ENCODE results near the gene ZBTB4. TPM values are rescaled to one million over a fixed set of nuclear protein-coding genes. Genes with fewer than 3 reads are reported as not detected.
A peak's percentile ranks its signal among the peaks of the same experiment; 100 is the strongest.

The ZBTB4 gene
- total RNA-seq, 1 experiment from 2014 or later, result 15.5 TPM

GRCh38 chr17:7503521-7503920, 24.1 kb upstream of the ZBTB4 start:
- H3K4me3 ChIP-seq (ENCODE audit: low read depth, low read length), result no peak overlapping the region
- POLR2A ChIA-PET, result no interaction called here
- intact Hi-C loops (cut with micrococcal nuclease; ENCODE audit: unreplicated experiment), result no loop called here
- H3K4me1 ChIP-seq, result no peaks in the 10 kb centered on the region
- Mint-ChIP-seq H3K4me3 (ENCODE audit: unreplicated experiment) (no peak overlapping the region), H3K36me3 (ENCODE audit: insufficient read depth, unreplicated experiment) (peaks cover 79% of the 10 kb centered on the region), H3K9me3 (ENCODE audit: unreplicated experiment) (no peaks in the 10 kb centered on the region), H3K27ac (ENCODE audit: unreplicated experiment) (no peak overlapping the region), H3K27me3 (ENCODE audit: insufficient read depth, unreplicated experiment) (no peaks in the 10 kb centered on the region), H3K4me1 (ENCODE audit: low read depth, unreplicated experiment) (no peaks in the 10 kb centered on the region)
- no peaks in the 10 kb centered on the region for H3K9me3 ChIP-seq
- no peaks in the 10 kb centered on the region; the same call in none of the 2 replicates for H3K36me3 ChIP-seq (ENCODE audit: control insufficient read depth, insufficient read depth, low read length)
- no TSS peak for BruUV-seq (replicated peaks)
- TF ChIP-seq, protein P1, sequence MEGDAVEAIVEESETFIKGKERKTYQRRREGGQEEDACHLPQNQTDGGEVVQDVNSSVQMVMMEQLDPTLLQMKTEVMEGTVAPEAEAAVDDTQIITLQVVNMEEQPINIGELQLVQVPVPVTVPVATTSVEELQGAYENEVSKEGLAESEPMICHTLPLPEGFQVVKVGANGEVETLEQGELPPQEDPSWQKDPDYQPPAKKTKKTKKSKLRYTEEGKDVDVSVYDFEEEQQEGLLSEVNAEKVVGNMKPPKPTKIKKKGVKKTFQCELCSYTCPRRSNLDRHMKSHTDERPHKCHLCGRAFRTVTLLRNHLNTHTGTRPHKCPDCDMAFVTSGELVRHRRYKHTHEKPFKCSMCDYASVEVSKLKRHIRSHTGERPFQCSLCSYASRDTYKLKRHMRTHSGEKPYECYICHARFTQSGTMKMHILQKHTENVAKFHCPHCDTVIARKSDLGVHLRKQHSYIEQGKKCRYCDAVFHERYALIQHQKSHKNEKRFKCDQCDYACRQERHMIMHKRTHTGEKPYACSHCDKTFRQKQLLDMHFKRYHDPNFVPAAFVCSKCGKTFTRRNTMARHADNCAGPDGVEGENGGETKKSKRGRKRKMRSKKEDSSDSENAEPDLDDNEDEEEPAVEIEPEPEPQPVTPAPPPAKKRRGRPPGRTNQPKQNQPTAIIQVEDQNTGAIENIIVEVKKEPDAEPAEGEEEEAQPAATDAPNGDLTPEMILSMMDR (IDR thresholded peaks at IDR 0.05; ENCODE audit: insufficient read depth in 1 of 2, low read depth in 1 of 2, low read length in 1 of 2, severe bottlenecking in 1 of 2, unreplicated experiment in 1 of 2), result no peak
- H3K27me3 ChIP-seq (replicated peaks; ENCODE audit: control insufficient read depth, insufficient read depth, low read length), result no peaks in the 10 kb centered on the region
- CTCF ChIA-PET, result no interaction called here
- no peak for DNase-seq

DNA sequence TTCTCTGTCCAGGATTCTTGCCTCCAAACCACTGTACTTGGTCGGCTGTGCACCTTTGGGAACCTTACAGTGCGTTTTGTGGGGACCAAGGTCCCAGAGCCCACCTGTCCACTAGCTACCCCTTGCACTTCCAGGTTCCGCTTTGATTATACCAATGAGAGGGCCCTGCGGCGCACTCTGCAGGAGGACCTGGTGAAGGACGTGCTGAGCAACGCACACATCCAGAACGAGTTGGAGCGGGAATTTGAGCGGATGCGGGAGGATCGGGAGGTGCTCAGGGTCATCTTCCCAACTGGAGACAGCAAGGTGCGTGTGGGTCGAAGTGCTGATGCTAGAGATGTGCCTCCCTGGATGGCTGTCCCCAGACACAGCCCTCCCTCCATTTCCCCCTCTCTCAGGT, 23.6 kb upstream of the ZBTB4 start:
- H3K27ac Mint-ChIP-seq (ENCODE audit: unreplicated experiment), result no peak overlapping the region
- DNase-seq, result peak in 1 of 2 experiments; percentile 20
- H3K36me3 Mint-ChIP-seq (ENCODE audit: insufficient read depth, unreplicated experiment), result peaks cover 78% of the 10 kb centered on the region
- Histone ChIP-seq H3K4me3 (ENCODE audit: low read depth, low read length) (no peak overlapping the region), H3K36me3 (ENCODE audit: control insufficient read depth, insufficient read depth, low read length) (no peaks in the 10 kb centered on the region; the same call in none of the 2 replicates), H3K27me3 (replicated peaks; ENCODE audit: control insufficient read depth, insufficient read depth, low read length) (no peaks in the 10 kb centered on the region), H3K9me3 (no peaks in the 10 kb centered on the region), H3K4me1 (no peaks in the 10 kb centered on the region)
- intact Hi-C loops (cut with micrococcal nuclease; ENCODE audit: unreplicated experiment), result no loop called here
- no peaks in the 10 kb centered on the region for H3K9me3 Mint-ChIP-seq (ENCODE audit: unreplicated experiment)
- no TSS peak for BruUV-seq (replicated peaks)
- POLR2A ChIA-PET, result no interaction called here
- CTCF ChIA-PET, result interaction anchor here (1.3 kb wide), 1 partner anchor 63 kb away, joined by 8 read pairs; the partner anchor contains the start of gene FGF11
- H3K27me3 Mint-ChIP-seq (ENCODE audit: insufficient read depth, unreplicated experiment), result no peaks in the 10 kb centered on the region
- TF ChIP-seq, protein P1 (IDR thresholded peaks at IDR 0.05; ENCODE audit: insufficient read depth in 1 of 2, low read depth in 1 of 2, low read length in 1 of 2, severe bottlenecking in 1 of 2, unreplicated experiment in 1 of 2), result peak in 1 of 2 experiments; percentile 12
- no peaks in the 10 kb centered on the region for H3K4me1 Mint-ChIP-seq (ENCODE audit: low read depth, unreplicated experiment)
- H3K4me3 Mint-ChIP-seq (ENCODE audit: unreplicated experiment), result no peak overlapping the region

DNA sequence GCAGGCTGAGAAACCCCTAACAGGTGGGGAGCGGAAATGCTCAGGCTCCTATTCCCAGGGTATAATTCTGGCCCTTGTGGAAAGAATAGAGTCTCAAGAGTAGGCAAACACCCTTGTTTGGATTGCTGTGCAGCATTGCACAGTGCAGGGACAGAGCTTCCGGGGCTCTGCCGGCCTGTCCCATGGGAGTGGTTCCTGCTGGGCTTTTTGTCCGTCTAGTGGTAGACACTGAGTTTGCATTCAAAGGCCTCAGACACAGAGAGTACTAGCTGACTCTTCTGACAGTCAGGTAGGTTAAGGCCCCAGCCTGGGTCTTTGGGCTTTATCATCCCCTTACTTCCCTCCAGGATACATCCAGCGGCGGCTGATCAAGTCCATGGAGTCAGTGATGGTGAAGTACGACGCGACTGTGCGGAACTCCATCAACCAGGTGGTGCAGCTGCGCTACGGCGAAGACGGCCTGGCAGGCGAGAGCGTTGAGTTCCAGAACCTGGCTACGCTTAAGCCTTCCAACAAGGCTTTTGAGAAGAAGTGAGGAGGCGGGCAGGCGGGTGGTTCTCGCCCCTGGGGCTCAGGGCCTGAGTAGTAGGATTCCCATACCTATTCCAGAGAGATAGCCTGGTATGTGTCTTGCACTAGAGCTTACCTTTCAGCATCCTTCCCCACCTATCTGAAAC, 22.9 kb upstream of the ZBTB4 start:
- Mint-ChIP-seq H3K4me3 (ENCODE audit: unreplicated experiment) (no peak overlapping the region), H3K27ac (ENCODE audit: unreplicated experiment) (no peak overlapping the region), H3K9me3 (ENCODE audit: unreplicated experiment) (no peaks in the 10 kb centered on the region), H3K36me3 (ENCODE audit: insufficient read depth, unreplicated experiment) (peaks cover 76% of the 10 kb centered on the region), H3K27me3 (ENCODE audit: insufficient read depth, unreplicated experiment) (no peaks in the 10 kb centered on the region), H3K4me1 (ENCODE audit: low read depth, unreplicated experiment) (no peaks in the 10 kb centered on the region)
- BruUV-seq (replicated peaks), result no TSS peak
- TF ChIP-seq, protein P1 (IDR thresholded peaks at IDR 0.05; ENCODE audit: insufficient read depth in 1 of 2, low read depth in 1 of 2, low read length in 1 of 2, severe bottlenecking in 1 of 2, unreplicated experiment in 1 of 2), result no peak
- POLR2A ChIA-PET, result no interaction called here
- Histone ChIP-seq H3K9me3 (no peaks in the 10 kb centered on the region), H3K36me3 (ENCODE audit: control insufficient read depth, insufficient read depth, low read length) (no peaks in the 10 kb centered on the region; the same call in none of the 2 replicates), H3K4me1 (no peaks in the 10 kb centered on the region), H3K27me3 (replicated peaks; ENCODE audit: control insufficient read depth, insufficient read depth, low read length) (no peaks in the 10 kb centered on the region), H3K4me3 (ENCODE audit: low read depth, low read length) (no peak overlapping the region)
- DNase-seq, result no peak
- CTCF ChIA-PET, result interaction anchor here (1.3 kb wide), 1 partner anchor 62 kb away, joined by 8 read pairs; the partner anchor contains the start of gene FGF11
- intact Hi-C loops (cut with micrococcal nuclease; ENCODE audit: unreplicated experiment), result no loop called here
